ENCODE results near the gene GPR17.

DNA sequence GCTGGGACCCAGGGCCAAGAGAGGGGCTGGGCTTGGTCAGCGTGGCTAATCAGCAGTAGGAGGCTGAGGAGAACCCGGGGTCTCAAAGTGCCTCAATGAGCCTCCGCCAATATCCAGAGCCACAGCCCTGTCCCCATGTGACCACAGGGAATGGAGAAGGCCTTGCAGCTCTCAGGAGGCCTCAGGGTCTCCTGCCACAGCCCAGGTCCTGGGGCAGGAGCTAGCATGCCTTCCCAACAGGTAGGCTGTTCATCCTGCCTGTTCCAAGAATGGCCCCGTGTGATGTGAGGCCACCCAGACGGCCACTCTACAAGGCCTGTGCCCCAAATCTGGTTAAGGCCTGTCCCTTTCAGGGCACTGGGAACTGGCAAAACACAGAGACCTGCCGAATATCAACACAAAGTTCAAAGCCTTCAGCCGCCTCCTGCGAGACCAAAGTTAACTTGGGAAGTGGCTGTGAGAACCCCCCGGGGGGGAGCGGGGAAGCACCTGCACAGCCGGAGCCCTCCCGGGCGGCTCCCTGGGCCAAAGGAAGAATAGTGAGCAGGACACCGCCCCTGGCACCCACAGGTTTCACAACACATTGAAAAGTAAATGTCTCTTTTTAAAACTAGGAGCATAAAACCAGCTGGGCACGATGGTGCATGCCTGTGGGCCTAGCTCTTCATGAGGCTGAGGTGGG, 33.9 kb downstream of the GPR17 start:
- TF ChIP-seq EZH2 (IDR thresholded peaks at IDR 0.05; ENCODE audit: insufficient read depth, low read length): no peak
- no peak for TF ChIP-seq CTCF (IDR thresholded peaks at IDR 0.05; ENCODE audit: insufficient read depth, low read depth, low read length)

Measured in astrocyte (in vitro differentiated cells and primary cell).